Transverse colon (tissue), 4 donors: ENCODE data around the gene ADCY5. TPM values are rescaled to one million over a fixed set of nuclear protein-coding genes. Genes with fewer than 3 reads are reported as not detected.

Experiments used
- DNase-seq: peaks from one replicate; pipeline ENCODE4 v3.0.0-alpha.2; 2019
- H3K27ac ChIP-seq, 4 donors: fragments of 200-600 bp; sonication (generic); 2 replicates each; pipeline ENCODE4 v1.5.1; 2016 to 2018; ENCODE audit warnings: inconsistent platforms in 4 of 4
- H3K27me3 ChIP-seq: fragments of 200-600 bp; sonication (generic); 2 replicates; pipeline ENCODE4 v1.5.1; 2017; ENCODE audit warnings: inconsistent platforms
- H3K36me3 ChIP-seq, 4 donors: fragments of 200-600 bp; sonication (generic); 2 replicates each; pipeline ENCODE4 v1.5.1; 2017 to 2019; ENCODE audit warnings: inconsistent platforms in 4 of 4
- H3K4me1 ChIP-seq, 4 donors: fragments of 200-600 bp; sonication (generic); 2 replicates each; pipeline ENCODE4 v1.5.1; 2017 to 2020; ENCODE audit warnings: inconsistent platforms in 4 of 4
- H3K4me3 ChIP-seq, 4 donors: fragments of 200-600 bp; sonication (generic); 1 replicate in 1 of 4; 2 replicates in 3 of 4; pipeline versions ENCODE4 v1.5.1 to v1.6.1; 2017 to 2019; ENCODE audit warnings: inconsistent platforms in 4 of 4
- H3K9me3 ChIP-seq, 2 donors: fragments of 200-600 bp; sonication (generic); 2 replicates each; pipeline ENCODE4 v1.5.1; 2017 to 2019; ENCODE audit warnings: inconsistent platforms in 2 of 2
- CTCF ChIP-seq, 5 experiments: fragments of 200-600 bp in 3 of 5; fragments of 450-650 bp in 2 of 5; sonication (generic) in 3 of 5; IDR thresholded peaks; 1 replicate in 2 of 5; 2 replicates in 3 of 5; pipeline ENCODE4 v1.5.1; 2016 to 2017; ENCODE audit warnings: antibody characterized with exemption in 5 of 5, inconsistent platforms in 3 of 5, mild to moderate bottlenecking in 2 of 5, moderate library complexity in 1 of 5
- EP300 ChIP-seq: sonication (generic); formaldehyde crosslinking; IDR thresholded peaks from one replicate; pipeline ENCODE4 v1.6.1; 2017; ENCODE audit warnings: antibody characterized with exemption, low read depth
- POLR2A ChIP-seq: fragments of 450-650 bp; IDR thresholded peaks from one replicate; pipeline ENCODE4 v1.6.1; 2016; ENCODE audit warnings: antibody characterized with exemption, mild to moderate bottlenecking, moderate library complexity
- POLR2AphosphoS5 ChIP-seq, 3 donors: sonication (generic); formaldehyde crosslinking; IDR thresholded peaks; one replicate each; pipeline ENCODE4 v1.6.1; 2016; ENCODE audit warnings: antibody characterized with exemption in 3 of 3
- WGBS, 2 donors: methylation state at CpG; one replicate each; pipeline ENCODE4 v1.1.5; 2018; ENCODE audit warnings: low coverage in 1 of 2; 5-methylcytosine and 5-hydroxymethylcytosine counted together
- in situ Hi-C, 4 donors: fragments of 200-750 bp; cut with MboI; loops; one replicate each; pipeline versions ENCODE4 v1.15.0 to v1.15.1; 2017; ENCODE audit warnings: low sequenced_read_pairs in 3 of 4, low pct_ligation_motif_present in 1 of 4, low pct_unique_long_range_greater_than_20kb in 1 of 4
- intact Hi-C: fragments of 100-400 bp; cut with DNase I; formaldehyde crosslinking; loops from one replicate; pipeline ENCODE4 v1.15.1; 2023; ENCODE audit warnings: low total_unique reads
- total RNA-seq, 4 donors: library from RNA; depleted of rRNA; stranded (reverse); fragments of >200 nt; gene quantifications; one replicate each; pipeline ENCODE4 v1.1.0, GENCODE V29; 2016

Gene ADCY5
- total RNA-seq, 4 donors from 2014 or later, result 13.9 to 42.0 (median 28.6) TPM

- Histone ChIP-seq H3K4me3 (no peak overlapping the region), H3K4me1 (peaks cover 5 to 41% (median 16%) of the 10 kb centered on the region in 4 donors), H3K27ac (peak overlapping the region in 3 of 4 donors; percentile 10 to 81 (median 75)), H3K27me3 (no peaks in the 10 kb centered on the region), H3K36me3 (no peaks in the 10 kb centered on the region), H3K9me3 (no peaks in the 10 kb centered on the region)
- no peak for TF ChIP-seq POLR2AphosphoS5 (IDR thresholded peaks at IDR 0.05)
- TF ChIP-seq CTCF (IDR thresholded peaks at IDR 0.05), result no peak
- TF ChIP-seq EP300, result no peak
- no peak for TF ChIP-seq POLR2A
- in situ Hi-C loops (no loop called here), intact Hi-C loops (loop anchor here (10.0 kb wide), 1 partner anchor 73 kb away; the partner anchor contains the start of gene ADCY5)
- DNase-seq, result no peak
- WGBS, 2 donors, result 62% methylated on average over 6 of the region's 6 CpGs; no CpG with 5 or more reads in 1 of the 2 donors
Measured at GRCh38 chr3:123371859-123372685, 76.8 kb downstream of the ADCY5 start.

GRCh38 chr3:123371426-123371825 is 77.5 kb downstream of the ADCY5 start:
- Histone ChIP-seq H3K4me1 (peaks cover 5 to 35% (median 16%) of the 10 kb centered on the region in 4 donors), H3K4me3 (no peak overlapping the region), H3K27ac (peak overlapping the region in 3 of 4 donors; percentile 10 to 81 (median 75)), H3K36me3 (no peaks in the 10 kb centered on the region), H3K9me3 (no peaks in the 10 kb centered on the region), H3K27me3 (no peaks in the 10 kb centered on the region)
- DNase-seq, result no peak
- intact Hi-C loops (loop anchor here (10.0 kb wide), 1 partner anchor 73 kb away; the partner anchor contains the start of gene ADCY5), in situ Hi-C loops (no loop called here)
- TF ChIP-seq CTCF (IDR thresholded peaks at IDR 0.05) (no peak), EP300 (no peak), POLR2AphosphoS5 (IDR thresholded peaks at IDR 0.05) (no peak), POLR2A (no peak)
- 93 to 100% methylated on average over 1 to 10 of the region's 10 CpGs for WGBS, 2 donors

- H3K4me1 ChIP-seq, result peaks cover 5 to 35% (median 16%) of the 10 kb centered on the region in 4 donors
- no peaks in the 10 kb centered on the region for H3K36me3 ChIP-seq
- no peak overlapping the region for H3K4me3 ChIP-seq
- DNase-seq, result no peak
- WGBS, 2 donors, result 61 to 72% methylated on average over 5 to 7 of the region's 7 CpGs
- H3K27ac ChIP-seq, result peak overlapping the region in 3 of 4 donors; percentile 30 to 81 (median 75)
- H3K9me3 ChIP-seq, result no peaks in the 10 kb centered on the region
- intact Hi-C loops (loop anchor here (10.0 kb wide), 1 partner anchor 74 kb away; the partner anchor contains the start of gene ADCY5), in situ Hi-C loops (no loop called here)
- no peaks in the 10 kb centered on the region for H3K27me3 ChIP-seq
- TF ChIP-seq POLR2A (no peak), CTCF (IDR thresholded peaks at IDR 0.05) (no peak), EP300 (no peak), POLR2AphosphoS5 (IDR thresholded peaks at IDR 0.05) (peak in 2 of 3 donors; percentile 49 to 84)
Measured at GRCh38 chr3:123370819-123371218, 78.1 kb downstream of the ADCY5 start.

- peak overlapping the region in 1 of 4 donors; percentile 81 for H3K27ac ChIP-seq
- H3K4me3 ChIP-seq, result no peak overlapping the region
- no peaks in the 10 kb centered on the region for H3K9me3 ChIP-seq
- in situ Hi-C loops (no loop called here), intact Hi-C loops (no loop called here)
- 92% methylated on average over 3 of the region's 3 CpGs; no CpG with 5 or more reads in 1 of the 2 donors for WGBS, 2 donors
- H3K36me3 ChIP-seq, result no peaks in the 10 kb centered on the region
- no peaks in the 10 kb centered on the region for H3K27me3 ChIP-seq
- no peak for TF ChIP-seq EP300
- TF ChIP-seq POLR2AphosphoS5 (IDR thresholded peaks at IDR 0.05), result no peak
- no peak for TF ChIP-seq CTCF (IDR thresholded peaks at IDR 0.05)
- no peak for TF ChIP-seq POLR2A
- no peak for DNase-seq
- peaks cover 5 to 25% (median 13%) of the 10 kb centered on the region in 4 donors for H3K4me1 ChIP-seq
Measured at GRCh38 chr3:123369085-123369484, 79.8 kb downstream of the ADCY5 start.
